RWPE2 (cell line): ENCODE measurements around the gene CDCA3.

Source experiments
- ATAC-seq: fragments of 200-7000 bp; cut with Tn5 transposase; 3 replicates; pipeline ENCODE4 v1.9.1; 2021; ENCODE audit warnings: low read depth
- DNase-seq: peaks from one replicate; pipeline ENCODE4 v3.0.0-alpha.2; 2020; ENCODE audit warnings: low spot score
- H3K27ac ChIP-seq: fragments of 450-650 bp; 2 replicates; pipeline ENCODE4 v1.5.1; 2017; ENCODE audit warnings: mild to moderate bottlenecking; ENCODE audit not compliant: poor library complexity, severe bottlenecking
- H3K27me3 ChIP-seq: fragments of 250-450 bp; sonication (Bioruptor Pico); 2 replicates; pipeline ENCODE4 v1.5.1; 2021; ENCODE audit warnings: mild to moderate bottlenecking, moderate library complexity; ENCODE audit not compliant: insufficient read depth, poor library complexity, severe bottlenecking
- H3K36me3 ChIP-seq: fragments of 250-450 bp; sonication (Bioruptor Pico); 2 replicates; pipeline ENCODE4 v1.5.1; 2020; ENCODE audit warnings: low read depth, mild to moderate bottlenecking, moderate library complexity
- H3K4me1 ChIP-seq: fragments of 250-450 bp; sonication (Bioruptor Pico); 2 replicates; pipeline ENCODE4 v1.5.1; 2021; ENCODE audit warnings: mild to moderate bottlenecking, moderate library complexity; ENCODE audit not compliant: insufficient read depth, poor library complexity, severe bottlenecking
- H3K4me3 ChIP-seq: fragments of 250-450 bp; sonication (Bioruptor Pico); 2 replicates; pipeline ENCODE4 v1.5.1; 2021; ENCODE audit warnings: mild to moderate bottlenecking, moderate library complexity; ENCODE audit not compliant: severe bottlenecking
- H3K9me3 ChIP-seq: fragments of 250-450 bp; sonication (Bioruptor Pico); 2 replicates; pipeline ENCODE4 v1.5.1; 2021; ENCODE audit warnings: mild to moderate bottlenecking, moderate library complexity; ENCODE audit not compliant: severe bottlenecking
- CTCF ChIP-seq: fragments of 450-650 bp; IDR thresholded peaks from one replicate; pipeline ENCODE4 v1.5.1; 2017; ENCODE audit warnings: mild to moderate bottlenecking, moderate library complexity; ENCODE audit not compliant: poor library complexity, severe bottlenecking

The CDCA3 gene

GRCh38 chr12:6824901-6825381 is 26.1 kb downstream of the CDCA3 start:
- peaks cover 3% of the 10 kb centered on the region for H3K4me1 ChIP-seq
- H3K36me3 ChIP-seq, result peaks cover 1% of the 10 kb centered on the region; the same call in 1 of the 2 replicates
- no peak for DNase-seq
- H3K27ac ChIP-seq, result no peak overlapping the region
- no peak for TF ChIP-seq CTCF
- no peak overlapping the region for H3K4me3 ChIP-seq
- peaks cover 20% of the 10 kb centered on the region for H3K27me3 ChIP-seq
- ATAC-seq, result peak; percentile 30; the same call in 2 of the 3 replicates
- no peaks in the 10 kb centered on the region for H3K9me3 ChIP-seq

GRCh38 chr12:6824085-6824775 is 26.9 kb downstream of the CDCA3 start:
- Histone ChIP-seq H3K4me3 (no peak overlapping the region), H3K27me3 (peaks cover 20% of the 10 kb centered on the region), H3K27ac (no peak overlapping the region), H3K4me1 (peaks cover 3% of the 10 kb centered on the region), H3K9me3 (no peaks in the 10 kb centered on the region), H3K36me3 (no peaks in the 10 kb centered on the region)
- no peak for DNase-seq
- ATAC-seq, result no peak
- TF ChIP-seq CTCF, result no peak

GRCh38 chr12:6823182-6824084 is 27.7 kb downstream of the CDCA3 start:
- H3K4me1 ChIP-seq, result peaks cover 3% of the 10 kb centered on the region
- ATAC-seq (no peak), DNase-seq (no peak)
- no peak overlapping the region for H3K27ac ChIP-seq
- peaks cover 20% of the 10 kb centered on the region for H3K27me3 ChIP-seq
- no peaks in the 10 kb centered on the region for H3K9me3 ChIP-seq
- no peak overlapping the region for H3K4me3 ChIP-seq
- TF ChIP-seq CTCF, result no peak
- no peaks in the 10 kb centered on the region for H3K36me3 ChIP-seq

GRCh38 chr12:6822426-6823135 is 28.5 kb downstream of the CDCA3 start:
- Histone ChIP-seq H3K4me3 (no peak overlapping the region), H3K4me1 (peaks cover 3% of the 10 kb centered on the region), H3K36me3 (no peaks in the 10 kb centered on the region), H3K27ac (no peak overlapping the region), H3K27me3 (peaks cover 20% of the 10 kb centered on the region), H3K9me3 (no peaks in the 10 kb centered on the region)
- DNase-seq, result no peak
- ATAC-seq, result no peak
- no peak for TF ChIP-seq CTCF
